Measurements from ENCODE around the gene CARMIL1.

The CARMIL1 gene

DNA sequence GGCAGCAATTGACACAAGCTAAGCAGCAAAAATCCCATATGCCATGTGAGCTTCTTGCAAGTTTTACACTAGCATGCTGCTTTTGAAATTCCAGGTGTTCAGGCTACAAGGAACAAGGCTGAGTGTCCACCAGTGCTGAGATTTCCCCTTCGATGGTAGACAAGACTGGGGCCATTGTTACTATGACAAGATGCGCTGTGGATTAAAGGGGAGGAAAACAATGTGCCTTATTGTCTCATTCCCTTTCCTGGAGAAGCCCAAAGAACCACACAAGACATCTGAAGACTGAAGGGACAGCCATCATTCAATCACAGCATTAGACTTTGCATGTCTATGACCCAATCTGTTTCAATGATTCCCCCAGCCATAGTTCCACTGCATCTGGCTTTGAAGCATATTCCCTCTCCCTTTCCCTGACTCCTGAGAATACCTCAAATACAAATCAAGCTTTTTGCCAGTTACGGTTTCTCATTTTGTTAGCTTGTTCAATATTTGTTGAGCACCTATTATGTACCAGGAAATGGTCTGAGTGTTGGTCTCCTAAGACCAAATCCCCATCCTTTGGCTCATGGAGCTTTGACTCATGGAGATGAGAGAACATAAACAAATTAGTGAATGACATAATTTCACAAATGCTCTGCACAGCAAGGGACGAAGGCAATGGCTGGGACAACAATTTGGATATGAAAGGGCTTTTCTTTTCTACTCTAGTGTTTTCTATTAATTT lies 349.5 kb downstream of the CARMIL1 start:
- DNase-seq, result no peak

DNA sequence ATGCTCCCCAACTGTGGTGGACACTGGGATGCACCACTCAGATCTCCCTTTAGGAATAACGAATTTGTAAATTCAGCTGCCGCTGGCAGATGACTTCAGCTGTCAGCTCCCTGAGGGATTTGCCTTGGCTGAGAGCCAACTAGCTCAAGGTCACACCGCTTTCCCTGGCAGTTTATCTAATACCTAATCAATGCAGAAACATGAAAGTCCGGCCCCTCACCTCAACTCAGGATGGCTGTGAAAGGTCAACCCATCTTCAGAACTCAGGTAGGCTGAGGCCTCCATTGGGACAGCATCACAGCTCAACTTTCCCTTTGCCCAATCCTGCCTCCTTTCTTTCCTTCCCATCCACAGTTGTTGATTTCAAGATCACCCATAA lies 350.0 kb downstream of the CARMIL1 start:
- no peak for DNase-seq

DNA sequence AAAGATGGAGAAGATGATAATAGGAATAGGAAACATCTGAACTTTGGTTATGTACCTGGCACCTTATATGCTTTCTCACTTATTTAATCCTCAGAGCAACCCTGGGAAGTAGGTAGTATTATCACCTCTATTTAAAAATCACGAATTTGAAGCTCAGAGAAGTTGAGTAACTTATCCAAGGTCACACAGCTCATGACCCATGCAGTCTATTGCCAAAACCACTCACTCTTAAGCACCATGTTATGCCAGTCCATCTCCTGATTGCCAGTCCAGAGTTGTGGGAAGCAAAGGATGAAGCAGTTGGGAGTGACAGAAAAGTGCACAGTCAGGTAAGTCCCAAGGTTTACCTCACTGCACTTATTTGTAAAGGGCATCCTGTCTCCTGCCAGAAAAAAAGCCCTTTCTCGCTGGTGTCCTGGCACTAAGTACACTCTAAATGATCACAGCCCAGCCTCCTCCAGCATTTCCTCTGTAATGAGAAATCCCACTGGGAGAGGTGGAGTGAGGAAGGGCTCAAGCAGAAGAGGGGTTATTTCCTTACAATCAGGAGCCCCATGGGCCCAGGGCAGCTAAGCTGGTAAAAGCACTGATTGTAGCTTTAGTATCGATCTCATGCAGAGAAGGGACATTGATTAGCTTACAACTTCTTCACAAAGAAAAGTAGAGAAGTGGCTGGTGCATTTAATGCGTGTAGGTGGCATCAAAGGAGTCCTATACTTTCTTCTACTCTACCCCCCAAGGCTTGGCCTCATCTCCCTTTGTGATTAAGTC lies 351.5 kb downstream of the CARMIL1 start:
- no peak for DNase-seq

DNA sequence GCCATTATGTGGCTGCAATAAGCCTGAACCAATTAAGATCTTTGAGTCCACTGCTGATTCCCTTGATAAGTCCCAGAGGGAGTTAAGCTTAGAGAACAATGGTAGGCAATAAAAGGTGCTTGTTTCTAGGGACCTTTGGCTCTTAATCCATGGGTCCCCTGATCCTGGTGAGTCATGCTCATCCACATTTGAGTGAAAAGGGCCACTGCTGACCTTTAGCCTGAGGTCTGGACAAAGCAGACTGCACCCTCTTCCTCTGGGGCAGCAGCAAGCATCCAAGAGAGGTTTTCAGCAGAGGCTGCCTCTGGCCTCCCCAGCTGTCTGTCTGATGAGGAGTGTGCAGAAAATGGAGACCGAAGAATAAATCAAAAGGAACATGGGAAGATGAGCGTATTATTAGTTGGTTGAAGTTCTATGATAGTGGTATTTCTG lies 356.7 kb downstream of the CARMIL1 start:
- no peak for DNase-seq

DNA sequence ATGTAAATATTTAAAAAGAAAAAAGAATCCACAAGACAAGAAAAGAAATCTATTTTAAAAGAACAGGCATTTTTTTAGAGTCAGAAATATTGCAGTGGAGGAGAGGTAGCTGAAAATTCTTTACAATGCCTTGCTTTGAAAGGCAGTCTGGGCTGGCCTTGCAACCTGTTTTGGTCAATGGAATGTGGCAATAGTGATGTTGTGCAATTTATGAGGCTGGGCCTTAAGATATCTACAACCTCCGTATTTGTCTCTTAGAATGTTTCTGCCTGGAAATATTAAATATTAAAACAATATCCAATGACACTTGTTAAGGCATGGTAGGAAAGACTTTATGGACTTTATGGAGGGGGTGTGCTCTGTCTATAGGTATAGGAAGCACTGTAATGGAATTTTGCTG lies 358.0 kb downstream of the CARMIL1 start:
- DNase-seq, result no peak

DNA sequence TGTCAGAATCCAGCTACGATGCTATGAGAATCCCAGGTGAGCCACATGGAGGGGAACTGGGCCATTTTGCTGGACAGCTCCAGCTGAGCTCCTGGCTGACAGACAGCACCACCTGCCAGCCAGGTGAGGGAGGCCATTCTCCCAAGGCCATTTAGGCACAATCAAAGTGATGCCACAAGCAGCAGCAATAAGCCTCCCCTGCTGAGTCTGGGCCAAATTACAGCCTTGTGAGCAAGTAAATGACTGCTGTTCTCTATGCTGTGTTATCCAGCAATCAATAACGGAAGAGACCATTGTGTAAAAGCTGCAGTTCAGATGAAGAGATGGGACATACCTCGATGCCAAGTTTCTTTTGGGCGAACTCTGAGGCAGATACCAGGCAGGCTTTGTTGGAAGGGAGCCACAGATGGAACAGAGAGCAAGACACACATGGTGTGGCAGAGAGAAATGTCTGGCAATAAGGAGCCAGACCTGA lies 358.8 kb downstream of the CARMIL1 start:
- DNase-seq, result no peak

DNA sequence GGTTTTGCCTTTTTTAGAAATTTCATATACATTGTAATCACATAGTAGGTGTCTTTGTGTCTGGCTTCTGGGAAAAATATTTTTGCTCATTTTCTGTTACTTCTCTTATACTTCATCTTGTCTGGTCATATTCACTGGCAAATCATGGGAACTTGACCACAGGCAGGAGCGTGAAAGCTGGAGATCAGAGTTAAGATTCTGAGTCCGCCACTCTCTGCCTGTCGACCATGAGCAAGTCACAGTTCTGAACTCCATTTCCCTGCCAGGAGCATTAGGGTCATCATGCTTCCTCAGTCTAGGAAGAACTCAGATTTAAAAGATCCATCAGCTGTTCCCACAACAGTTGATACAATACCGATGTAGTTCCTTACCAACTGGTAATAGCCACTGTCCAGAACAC lies 360.5 kb downstream of the CARMIL1 start:
- DNase-seq, result no peak

DNA sequence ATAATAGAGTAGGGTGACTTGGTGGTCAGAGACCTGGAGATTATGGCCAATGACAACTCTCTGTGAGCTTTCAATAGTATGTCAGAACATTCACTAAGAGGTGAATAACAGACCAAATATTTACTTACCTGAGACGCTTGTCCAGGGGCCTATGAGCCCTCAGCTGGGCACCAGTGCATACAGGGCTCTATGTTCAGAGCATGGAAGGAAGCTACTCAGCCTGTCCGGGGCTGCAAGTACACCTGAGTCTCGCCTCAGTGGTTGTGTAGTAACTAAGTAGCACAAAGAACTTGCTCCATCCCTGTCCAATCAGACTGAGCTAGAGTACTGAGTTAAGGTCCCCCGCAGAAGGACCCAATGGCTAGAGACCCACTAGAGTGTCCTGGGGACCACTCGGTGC lies 361.3 kb downstream of the CARMIL1 start:
- no peak for DNase-seq

DNA sequence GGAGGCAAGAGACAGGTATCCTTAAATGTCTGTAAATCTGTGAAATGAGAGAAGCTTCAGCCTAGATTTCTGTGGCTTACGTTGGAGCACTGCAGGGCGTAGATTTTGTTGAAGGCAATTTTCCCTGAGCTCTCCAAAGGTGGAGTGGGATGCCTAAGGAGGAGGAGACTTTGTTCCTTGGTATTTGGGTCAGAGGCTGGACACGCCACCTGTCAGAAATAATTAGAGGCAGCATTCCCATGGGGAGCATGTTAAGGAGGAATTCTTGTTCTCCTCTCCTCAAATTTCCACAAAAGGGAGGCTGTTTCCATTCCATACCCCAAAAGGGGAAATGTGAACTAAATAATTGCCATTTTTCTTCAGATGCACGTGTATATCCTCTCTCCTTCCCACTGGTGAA lies 361.7 kb downstream of the CARMIL1 start:
- DNase-seq, result no peak

DNA sequence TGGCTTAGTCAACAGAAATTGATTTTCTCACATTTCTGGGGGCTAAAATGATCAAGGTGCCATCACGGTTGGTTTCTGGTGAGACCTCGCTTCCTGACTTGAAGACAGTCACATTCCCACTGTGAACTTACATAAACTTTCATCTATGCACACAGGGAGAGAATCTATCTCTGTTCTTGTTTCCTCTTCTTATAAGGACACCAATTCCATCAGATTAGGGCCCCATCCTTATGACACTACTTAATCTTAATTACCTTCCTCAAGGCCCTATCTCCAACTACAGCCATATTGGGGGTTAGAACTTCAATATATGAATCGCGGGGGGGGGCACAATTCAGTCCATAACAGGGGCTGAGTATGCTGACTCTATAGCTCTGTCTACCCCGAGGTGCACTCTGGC lies 362.2 kb downstream of the CARMIL1 start:
- no peak for DNase-seq

DNA sequence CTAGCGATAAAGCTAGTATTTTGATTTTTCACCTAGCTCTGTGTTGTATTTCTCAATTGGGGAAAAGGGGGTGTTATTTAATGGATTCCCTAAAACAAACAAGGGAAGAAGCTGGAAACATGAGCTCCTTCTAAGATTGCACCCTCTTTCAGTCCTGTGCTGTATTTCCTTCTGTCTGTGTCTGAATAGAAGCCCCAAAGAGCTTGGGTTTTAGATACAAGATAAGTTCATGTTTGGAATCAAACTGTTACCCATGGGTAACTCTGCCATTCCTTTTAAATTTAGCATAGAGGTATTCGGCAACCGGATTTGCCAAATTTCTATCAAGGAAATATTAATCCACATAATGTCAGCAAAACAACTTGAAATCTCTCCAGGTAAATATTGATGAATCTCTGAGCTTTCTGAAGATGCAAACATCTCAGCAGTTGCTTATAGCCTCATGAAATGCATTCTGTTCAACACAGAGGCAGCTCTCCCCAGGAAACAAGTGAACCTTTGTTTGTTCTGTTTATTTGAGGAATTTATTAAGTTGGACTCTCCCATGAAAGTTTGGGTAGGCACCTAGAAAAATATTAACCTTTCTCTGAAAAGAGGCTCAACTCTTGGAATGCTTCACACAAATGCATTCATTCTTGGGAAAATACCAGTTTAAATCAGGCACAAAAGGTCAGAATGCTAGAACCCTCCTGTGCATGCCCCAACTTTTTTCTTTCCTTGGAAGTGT lies 362.9 kb downstream of the CARMIL1 start:
- DNase-seq, result no peak

DNA sequence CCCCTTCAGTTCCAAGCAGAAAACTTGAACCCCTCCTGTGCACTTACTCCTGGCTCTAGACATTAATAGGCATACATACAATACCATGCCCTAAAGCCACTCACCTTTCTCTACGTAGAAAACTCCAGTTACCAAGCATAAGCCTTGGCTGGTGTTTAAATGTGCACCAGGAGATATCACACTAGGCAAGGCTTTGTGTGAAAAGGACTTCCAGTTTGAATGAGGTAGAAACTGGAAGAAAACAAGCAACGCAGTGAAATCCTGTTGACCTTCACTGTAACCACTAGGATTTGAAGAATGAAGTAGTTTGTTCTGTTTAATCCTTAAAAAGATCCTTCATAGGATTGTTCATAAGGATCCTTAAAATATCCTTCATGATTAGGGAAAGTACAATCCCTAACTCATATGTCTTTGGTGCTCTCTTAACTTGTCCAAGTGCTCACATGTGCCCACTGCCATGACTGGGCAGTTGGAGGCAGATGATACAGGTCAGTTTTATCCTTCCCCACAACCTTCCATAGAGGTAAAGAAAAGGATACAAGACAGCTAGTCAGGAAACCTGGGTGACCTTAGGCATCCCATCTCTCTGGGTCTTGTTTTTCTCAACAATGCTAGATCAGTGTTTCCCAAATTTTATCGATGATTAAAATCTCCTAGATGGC lies 363.6 kb downstream of the CARMIL1 start:
- DNase-seq, result no peak

DNA sequence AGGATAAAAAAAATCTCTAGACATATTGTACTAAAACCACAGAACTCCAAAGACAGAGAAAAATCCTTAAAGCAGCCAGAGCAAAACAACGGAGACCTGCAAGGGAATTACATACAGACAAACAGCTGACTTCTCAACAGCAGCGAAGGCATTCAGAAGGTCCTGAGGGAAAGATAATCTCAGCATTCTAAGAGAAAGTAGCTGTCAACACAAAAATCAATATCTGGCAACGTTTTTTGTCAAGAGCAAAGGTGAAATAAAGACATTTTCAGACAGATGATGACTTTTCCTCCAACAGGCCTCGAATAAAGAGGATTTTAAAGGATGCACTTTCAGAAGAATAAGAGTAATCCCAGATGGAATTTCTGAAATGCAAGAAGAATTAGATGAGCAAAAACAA lies 366.7 kb downstream of the CARMIL1 start:
- no peak for DNase-seq

DNA sequence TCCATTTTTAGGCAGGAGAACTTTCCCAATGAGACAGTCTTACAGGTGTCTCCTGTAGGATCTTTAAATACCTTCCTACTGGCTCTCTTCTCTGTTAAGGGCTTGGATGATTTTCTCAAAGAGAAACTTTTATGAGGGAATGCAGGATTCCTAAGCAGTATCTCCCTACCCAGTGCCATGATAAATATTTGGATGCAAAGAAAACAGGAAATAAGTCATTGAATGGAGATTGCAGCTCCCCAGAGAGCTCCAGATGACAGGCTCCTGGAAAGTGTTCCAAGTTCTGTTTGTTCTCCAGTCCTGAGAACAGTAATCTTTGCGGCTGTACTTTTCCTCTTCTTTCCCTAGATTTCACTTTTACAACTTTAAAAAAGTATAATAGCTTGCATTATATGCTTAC lies 370.4 kb downstream of the CARMIL1 start:
- DNase-seq, result no peak

DNA sequence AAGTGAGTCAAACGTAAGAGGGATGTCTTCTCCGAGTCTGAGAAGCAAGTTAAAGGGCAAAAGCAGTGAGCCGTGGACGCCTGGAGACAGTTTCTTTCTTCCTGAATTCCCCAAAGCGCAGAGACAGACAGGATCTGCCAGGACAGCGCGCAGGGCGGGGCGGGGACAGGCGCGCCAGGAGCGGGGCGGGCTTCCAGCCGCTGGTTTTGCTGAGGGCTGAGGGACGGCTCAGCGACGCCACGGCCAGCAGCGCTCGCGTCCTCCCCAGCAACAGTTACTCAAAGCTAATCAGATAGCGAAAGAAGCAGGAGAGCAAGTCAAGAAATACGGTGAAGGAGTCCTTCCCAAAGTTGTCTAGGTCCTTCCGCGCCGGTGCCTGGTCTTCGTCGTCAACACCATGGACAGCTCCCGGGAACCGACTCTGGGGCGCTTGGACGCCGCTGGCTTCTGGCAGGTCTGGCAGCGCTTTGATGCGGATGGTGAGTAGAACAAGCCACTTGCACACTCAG lies 372.9 kb downstream of the CARMIL1 start, which contains the start of gene SCGN:
Gene SCGN (plus strand): TSS at position 209 of the 509 bp plus-strand sequence. CDS start 189 bp downstream, at position 398.
- DNase-seq, result peak; percentile 63

DNA sequence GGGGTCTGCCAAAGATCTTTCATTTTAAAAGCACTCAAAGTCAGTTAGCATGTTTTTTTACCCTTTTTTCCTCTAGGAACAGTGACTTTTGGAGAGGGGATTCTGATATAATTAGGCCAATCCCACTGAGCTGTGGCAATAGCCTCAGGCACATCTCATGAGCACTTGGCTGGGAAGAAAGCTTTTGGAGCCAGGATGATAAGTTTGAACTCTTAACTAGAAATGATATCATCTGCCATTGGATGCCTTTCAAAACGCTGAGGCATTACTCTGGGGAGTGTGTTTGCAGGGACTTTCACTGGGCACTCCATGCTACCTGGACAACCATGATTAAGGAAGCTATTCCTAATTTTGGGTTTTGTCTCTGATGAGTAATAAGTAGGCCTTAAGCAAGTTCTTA lies 376.5 kb downstream of the CARMIL1 start:
- no peak for DNase-seq

DNA sequence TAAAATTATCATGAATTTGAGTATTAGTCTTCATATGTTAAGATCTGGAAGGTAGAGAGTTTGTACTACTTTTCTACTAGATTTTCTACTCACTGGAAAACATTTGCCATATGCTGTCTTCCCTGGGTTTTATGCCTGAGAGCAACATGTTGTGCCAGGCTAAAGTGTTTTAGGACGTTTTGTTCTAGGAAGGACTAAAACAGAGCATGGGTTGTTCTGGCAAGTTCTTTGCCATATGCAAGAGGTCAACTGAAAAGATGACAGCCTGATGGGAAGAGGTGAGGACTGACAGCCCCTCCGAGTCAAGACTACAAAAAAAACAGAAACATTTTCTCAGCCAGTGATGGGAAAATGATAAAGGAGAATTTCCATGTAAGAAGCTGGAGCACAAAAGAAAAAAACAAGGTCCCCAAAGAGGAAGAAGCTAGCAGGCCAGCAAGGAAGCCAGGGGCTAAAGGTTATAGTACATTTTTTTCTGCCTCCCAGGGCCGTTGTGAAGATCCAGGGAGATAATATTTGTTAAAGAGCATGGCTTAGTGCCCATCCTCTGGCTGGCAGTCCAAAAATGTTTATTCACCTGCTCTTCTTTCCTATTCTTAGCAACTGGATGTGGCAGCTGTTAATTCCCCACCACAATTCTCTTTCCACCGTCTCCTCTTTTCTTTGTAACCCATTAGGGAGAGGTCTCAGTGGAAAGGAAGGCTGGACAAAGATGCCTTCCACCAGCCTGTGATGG lies 380.6 kb downstream of the CARMIL1 start:
- no peak for DNase-seq

DNA sequence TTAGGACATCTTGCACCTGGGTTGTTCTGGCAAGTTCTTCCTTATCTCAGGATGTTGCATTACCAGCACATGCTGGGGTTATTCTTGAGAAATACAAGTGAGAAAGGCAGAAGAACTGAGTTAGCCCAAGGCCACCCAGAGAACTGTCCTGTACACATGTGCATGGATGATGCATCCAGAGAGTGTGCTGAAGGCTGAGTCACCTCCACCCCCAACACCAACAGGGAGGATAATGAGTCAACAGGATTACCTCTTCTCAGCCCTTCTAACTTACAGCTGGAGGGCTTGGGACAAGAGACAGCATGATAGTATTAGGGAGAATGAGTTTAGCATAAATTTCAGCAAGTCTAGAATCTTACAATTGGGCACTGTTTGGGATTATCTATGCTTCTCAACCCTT lies 381.3 kb downstream of the CARMIL1 start:
- DNase-seq, result peak; percentile 16

DNA sequence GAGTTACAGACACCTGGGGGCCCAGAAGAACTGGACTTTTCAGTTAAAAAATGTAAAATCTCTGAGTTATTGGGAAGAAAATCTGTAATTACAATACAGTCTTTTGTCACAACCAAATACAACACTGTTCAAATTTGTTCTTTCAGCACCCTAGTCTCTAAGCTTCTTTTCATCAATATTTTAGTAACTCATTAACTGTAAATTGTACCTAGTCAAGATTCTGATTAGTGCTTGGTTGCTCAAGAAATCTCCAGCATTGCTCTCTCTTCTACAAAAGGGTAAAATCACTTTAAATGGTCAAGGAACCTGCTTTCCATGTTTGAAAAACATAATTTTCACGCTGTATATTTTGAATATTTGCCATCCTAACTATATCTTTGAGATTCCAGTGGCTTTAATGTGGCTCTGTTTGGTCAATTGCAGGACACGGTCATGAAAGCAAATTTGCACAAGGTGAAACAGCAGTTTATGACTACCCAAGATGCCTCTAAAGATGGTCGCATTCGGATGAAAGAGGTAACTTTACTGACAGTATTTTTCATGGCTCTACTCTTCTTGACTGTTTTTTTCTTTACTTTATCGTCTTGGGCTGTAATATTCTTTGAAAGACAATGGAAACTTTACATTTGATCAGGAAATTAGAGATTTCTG lies 382.1 kb downstream of the CARMIL1 start:
- DNase-seq, result no peak

DNA sequence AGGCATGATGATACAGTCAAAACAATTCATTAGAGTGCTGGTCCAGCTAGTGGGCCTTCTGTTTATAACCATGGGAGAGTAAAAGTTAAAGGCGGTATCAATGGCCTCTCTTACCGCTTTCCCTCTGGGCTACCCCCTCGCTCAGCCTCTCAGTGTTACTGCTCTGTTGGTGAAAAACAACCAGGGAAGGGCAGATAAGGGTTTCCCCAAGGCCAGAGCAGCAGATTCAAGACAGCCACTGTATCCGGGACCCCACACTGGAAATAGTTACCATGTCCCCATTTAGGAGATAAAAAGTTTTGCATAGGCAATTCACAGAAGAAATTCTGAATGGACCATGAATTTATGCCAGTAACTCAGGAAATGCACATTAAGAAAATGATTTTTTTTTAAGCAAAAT lies 386.3 kb downstream of the CARMIL1 start:
- no peak for DNase-seq

DNA sequence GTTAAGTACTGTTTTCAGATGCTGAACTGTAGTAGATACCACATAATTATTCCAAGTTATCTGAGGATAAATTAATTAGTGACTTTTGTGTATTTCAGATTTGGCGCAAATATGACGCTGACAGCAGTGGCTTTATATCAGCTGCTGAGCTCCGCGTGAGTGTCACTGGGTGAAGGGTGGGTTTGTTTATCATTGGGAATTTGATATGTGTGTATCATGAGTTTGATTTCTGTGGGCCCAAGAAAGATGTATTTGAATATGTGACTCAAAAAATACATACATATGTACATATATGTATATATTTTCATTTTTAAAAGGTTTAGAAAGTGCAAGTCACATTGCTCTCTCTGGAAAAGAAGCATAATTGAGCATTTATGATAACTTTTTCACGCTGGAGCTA lies 390.2 kb downstream of the CARMIL1 start:
- DNase-seq, result no peak
